ENCODE results near the gene GAK.
"Not testable (repeated sequence)": the region's sequence is repeated elsewhere in the genome, so short reads cannot be mapped to it uniquely, and the experiment has no call there.

Gene GAK

DNA sequence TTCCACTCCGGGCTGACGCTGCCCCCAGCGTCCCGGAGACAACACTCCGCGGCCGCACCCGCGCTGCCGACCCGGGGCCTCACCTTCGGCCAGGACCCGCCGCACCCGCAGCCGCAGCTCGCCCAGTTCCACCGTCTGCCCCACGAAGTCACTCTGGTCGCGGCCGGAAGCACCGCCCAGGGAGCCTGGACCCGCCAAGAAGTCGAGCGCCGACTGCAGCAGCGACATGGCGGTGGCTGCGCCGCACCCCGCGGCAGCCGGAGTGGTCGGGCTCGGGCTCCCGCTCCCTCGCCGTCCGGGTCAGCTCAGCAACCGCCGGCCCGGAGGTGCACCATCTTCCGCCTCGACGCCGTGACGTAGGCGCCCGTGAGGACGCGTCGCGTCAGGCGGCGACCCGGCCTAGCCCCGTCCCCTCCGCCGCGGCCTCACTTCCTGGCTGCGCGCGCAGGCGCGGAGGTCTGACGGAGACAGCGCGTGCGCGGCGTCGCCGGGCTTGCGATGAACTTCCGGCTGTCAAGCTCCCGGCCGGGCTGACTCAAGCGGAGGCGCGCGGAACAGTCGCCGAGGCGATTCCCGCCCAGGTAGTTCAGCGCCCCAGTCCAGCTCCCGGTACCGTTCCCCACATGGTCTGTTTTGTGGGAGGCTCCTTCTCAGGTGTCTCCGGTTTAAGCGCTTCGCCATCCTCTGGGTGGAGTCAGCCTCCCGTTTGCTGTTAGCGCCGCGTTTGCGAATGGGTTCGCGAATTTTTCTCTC lies at the start of gene GAK, which contains the start of gene TMEM175:
Gene GAK (minus strand): TSS at position 357 of the 753 bp plus-strand sequence. CDS start 129 bp downstream, at position 228.
Gene TMEM175 (plus strand): TSS at position 501 of the 753 bp plus-strand sequence. CDS start 15,280 bp downstream, outside the sequence.
- no peak for FAIRE-seq

DNA sequence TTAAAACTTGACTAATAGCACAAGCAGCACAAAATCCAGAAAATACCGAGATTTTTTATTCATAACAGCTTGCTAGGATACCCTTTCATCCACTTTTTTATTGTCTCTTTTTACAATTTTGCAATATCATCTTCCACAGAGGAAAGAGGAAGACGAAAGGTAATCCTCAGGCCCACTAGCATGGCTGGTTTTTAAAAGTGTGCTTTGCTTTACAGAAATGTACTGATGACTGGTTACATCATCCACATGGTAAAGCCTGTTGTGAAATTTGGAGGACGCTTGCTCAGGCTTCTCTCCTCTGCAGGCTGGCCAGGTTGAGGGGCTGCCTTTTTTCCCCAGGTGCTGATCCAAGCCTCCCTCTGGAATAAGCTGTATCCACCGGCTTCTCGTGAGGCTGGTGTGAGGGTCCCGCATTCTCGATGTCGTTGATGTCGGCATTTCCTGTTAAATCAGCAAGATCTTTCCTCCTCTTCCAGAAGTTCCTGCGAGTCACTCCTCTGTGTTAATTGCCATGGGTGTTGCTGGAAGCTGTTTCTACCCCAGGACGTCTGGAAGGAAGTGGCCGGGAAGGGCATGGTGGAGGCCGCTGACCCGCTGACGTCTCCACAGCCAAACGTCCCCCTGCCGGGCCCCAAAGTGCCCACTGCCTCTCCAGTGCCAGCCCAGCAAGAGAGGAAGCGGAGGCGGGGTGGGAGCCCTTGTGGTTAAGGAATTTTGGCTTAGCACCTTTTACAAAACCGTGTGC lies 47.0 kb upstream of the GAK start:
- no peak for FAIRE-seq

DNA sequence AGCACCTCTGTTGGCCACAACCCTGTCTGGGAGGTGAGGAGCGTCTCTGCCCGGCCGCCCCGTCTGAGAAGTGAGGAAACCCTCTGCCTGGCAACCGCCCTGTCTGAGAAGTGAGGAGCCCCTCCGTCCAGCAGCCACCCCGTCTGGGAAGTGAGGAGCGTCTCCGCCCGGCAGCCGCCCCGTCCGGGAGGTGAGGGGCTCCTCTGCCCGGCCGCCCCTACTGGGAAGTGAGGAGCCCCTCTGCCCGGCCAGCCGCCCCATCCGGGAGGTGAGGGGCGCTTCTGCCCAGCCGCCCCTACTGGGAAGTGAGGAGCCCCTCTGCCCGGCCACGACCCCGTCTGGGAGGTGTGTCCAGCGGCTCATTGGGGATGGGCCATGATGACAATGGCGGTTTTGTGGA lies 43.9 kb upstream of the GAK start:
- not testable (repeated sequence) for FAIRE-seq

DNA sequence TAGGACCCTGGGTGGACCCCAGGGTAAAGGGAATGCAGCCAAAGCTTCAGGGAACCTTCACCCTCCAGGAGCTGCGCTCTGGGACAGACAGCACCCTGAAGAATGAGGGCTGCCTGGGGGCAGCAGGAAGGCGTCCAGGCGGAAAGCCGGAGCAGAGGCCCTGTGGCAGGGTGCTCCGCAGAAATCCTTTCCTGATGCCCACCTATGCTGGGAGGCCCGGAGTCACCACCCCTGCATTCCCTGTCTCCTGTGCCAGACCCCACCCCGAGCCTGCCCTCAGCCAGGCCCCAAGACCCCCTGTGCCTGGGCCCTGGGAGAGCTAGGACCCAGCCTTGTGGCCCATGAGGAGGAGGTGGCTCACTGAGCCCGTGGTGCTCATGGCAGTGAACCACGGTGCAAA lies 42.6 kb upstream of the GAK start:
- no peak for FAIRE-seq

DNA sequence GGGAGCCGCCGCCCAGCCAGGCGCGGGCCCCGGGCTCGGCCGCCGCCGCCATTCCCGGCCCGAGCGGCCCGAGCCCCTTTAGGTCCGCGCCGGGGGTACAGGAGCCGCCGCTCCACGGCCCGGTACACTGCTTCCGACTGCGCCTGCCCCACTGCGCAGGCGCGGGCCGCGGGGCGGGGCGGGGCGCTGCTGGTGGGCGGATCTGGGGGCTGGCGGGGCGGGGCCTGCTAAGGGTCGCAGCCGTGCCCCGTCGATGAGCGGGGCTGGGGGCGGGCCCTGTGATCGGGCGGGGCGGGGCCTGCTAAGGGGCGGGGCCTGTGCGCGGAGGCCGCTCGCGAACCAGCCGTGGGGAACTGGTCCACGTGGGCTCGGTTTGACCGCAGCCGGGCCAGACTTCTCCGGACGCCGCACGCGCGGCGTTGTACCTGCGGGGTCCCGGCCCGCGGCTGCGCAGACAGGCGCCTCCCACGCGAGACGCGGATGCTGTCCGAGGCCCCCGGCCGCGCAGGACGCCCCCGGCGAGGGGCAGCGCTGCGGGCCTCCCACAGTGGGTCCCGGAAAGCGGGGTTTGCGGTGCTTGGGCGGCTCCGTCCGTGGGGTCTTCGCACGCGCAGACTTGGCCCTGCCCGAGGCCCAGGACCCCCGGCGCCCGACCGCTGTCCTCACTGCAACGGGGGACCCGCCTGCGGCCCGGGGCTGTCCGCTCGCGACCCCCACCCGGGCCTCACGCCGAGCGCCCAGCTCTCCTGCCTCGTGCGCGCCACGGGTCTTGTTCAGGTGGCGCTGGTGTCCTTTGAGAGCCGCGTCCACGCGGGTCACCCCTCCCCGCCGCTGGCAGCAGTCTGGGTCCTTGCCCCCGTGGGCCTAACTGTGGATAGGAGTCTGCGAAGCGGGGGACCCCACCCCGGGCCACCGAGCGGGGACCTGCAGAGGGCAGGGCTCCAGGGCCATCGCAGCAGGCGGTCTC lies 41.6 kb upstream of the GAK start, which contains the start of gene DGKQ:
Gene DGKQ (minus strand): TSS at position 139 of the 967 bp plus-strand sequence. CDS start 87 bp downstream, at position 52.
- FAIRE-seq = no peak

DNA sequence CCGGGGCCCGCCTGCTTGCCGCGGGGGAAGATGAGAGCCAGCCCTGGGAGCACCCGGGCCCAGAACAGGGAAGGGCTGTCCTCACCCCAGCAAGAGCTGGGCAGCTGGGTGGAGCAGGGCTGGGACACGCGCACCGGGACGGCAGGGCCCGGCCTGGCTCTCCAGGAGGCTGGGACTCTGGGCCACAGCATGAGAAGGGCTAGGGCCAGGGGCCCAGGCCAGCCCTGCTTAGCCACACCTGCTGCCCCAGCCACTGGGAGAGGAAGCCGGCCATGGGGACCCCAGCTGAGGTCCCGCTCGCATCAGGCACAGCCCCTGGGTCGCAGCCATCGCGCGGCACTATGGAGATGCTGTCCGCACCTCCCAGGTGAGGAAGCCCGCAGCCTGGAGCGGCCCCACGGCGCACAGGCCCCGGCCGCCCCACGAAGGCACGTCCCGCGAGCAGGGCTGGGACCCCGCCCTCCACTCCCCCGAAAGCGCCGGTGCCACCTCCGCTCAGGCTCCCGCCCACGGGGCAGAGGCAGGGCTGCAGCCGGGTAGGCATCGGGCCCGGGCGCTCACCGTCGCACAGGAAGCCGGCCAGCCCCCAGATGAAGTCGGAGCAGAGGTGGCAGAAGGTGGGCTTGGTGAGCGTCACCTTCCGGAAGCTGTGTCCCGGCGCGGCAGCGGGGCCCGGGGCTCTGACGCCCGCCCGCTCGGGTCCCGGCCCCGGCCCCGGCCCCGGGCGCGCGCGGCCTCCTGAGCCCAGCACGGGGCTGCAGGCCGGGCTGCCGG lies 40.7 kb upstream of the GAK start:
- FAIRE-seq = no peak

DNA sequence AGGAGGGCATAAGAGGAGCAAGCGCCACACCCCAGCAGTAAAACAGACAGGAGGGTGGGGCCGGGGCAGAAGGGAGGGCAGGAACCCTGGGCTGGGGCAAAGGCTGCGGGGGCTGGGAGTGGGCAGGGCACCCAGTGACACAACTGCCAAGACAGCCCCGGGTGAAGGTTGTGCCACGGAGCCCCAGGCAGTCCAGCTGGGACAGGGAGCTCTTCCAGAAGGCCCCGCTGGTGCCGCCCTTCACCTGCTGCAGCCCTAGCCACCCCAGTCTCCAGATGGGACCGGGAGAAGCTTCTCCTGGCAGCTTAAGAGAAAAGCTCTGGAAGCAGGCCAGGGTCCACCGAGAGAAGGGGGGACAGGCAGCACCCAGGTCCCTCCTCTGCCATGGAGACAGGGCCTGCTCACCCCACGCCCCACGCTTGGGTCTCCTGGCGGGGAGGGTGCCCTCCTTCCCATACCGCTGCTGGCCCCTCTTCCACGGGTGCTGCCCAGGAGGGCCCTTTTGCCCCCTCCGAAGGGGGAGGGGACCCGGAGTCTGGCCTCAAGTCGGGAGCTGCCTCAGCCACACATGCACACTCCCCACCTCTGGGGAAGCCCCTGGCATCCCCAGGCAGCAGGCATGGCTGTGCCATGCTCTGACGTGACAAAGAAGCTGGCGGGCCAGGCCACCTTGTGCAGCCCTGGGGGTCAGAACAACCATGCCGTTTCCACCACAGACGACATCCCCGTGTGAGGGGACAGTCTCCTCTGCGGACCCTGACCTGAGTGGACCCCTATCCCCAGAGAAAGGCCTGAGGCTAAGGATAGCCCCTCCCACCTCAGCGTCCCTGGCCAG lies 39.8 kb upstream of the GAK start:
- FAIRE-seq = no peak

DNA sequence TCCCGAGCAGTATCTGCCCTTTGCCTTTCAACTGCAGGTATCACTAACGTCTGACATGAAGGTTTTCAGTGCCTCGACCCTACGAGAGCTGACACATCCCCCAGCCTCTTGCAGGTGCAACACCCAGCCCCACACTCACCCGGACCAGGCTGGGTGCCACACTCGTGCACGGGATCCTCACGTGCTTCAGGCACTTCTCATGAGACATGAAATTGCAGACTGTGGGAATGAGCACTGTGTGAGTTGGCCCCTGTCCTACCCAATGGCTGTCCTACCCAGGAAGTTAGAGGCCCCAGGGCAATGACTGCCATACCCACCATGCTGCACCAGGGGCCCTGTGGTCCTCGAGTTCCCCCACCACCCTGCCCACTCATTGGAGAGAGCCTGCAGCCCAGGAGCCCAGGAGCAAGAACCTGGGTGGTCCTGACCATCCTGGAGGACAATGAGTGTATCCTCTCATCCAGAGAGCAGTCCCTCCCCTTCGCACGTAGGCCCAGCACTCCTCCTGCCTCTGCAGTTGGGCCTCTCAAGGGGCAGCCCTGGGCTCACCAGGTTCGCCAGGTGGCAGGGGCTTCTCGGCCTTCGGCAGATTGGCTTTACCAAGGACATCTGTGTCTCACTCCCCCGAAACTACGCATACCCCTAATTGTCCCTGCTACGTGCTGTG lies 38.9 kb upstream of the GAK start:
- no peak for FAIRE-seq

DNA sequence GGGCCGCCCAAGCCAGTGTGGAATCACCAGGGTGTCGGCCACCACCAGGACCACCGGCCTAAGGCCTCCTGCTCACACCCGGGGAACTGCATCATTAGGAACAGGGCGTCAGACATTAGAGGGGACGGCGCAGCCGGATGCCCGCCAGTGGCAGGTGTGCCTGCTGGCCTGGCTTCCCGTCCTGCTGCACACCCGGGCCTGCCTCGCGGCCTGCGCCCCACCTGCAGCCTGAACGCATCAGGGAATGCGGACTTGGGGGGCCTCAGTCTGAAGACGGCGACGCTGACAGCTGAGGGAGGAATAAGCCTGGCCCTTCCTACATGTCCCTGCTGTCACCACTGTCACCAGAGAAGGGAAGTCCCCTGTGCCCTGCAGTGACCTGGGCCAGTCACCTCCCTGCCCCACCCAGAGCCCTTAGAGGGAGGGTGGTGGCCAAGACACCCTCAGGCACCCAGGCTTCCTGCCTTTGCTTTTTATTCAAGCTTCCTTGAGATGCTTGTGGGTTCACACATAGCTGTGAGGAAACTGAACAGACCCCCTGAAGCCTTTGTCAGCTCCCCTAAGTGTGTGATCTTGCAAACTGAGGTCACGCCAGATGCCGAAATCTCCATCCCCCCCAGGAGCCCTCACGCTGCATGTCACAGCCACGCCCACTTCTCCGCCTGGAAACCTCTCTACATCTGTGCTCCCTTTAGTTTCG lies 38.1 kb upstream of the GAK start:
- FAIRE-seq = no peak

DNA sequence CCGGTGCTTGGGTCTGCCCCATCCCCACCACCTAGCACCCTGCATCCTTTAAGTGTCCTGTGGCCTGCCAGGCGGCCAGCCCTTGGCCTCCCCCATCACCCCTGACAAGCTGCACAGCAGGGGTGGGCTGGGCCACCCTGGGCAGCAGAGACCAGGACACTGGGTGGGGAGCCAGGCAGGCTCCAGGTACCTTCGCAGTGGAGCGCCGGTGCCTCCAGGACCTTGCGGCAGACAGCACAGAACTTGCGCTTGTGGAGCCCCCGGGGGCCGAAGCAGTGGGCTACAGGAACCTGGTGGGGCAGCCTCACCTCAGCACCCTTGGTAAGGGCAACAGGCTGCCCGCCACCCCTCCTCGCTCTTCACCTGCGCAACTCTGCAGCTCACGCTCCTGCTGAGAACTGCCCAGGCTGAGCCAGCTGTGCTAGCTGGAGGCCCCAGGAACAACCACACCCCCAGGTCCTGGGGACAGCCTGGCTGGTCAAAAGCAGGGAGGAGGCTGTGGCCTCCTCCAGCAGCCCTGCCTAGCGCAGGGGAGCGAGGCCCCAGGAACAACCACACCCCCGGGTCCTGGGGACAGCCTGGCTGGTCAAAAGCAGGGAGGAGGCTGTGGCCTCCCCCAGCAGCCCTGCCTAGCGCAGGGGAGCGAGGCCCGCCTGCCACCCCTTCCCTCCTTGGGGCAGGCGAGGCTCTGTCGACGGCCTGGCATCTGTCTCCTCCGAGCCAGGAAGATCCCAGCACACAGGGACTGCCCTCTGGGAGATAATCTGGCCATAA lies 36.7 kb upstream of the GAK start:
- no peak for FAIRE-seq

DNA sequence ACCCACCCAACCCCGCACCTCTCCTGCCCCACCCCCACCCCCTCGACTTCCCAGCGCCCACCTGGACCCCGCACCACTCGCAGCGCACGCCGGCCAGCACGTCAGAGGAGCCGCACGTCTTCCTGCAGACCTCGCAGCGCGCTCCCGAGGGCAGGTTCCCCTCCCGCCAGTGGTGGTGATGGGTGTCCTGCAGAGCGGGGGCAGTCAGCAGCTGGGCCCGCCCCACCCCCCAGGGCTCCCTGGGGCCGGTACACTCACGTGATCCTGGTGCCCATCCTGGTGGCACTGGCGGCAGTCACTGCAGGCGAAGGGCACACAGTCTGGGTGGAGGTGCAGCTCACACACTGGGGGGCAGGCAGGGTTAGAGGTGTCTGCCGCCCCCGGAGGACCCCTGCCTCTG lies 36.1 kb upstream of the GAK start:
- no peak for FAIRE-seq

DNA sequence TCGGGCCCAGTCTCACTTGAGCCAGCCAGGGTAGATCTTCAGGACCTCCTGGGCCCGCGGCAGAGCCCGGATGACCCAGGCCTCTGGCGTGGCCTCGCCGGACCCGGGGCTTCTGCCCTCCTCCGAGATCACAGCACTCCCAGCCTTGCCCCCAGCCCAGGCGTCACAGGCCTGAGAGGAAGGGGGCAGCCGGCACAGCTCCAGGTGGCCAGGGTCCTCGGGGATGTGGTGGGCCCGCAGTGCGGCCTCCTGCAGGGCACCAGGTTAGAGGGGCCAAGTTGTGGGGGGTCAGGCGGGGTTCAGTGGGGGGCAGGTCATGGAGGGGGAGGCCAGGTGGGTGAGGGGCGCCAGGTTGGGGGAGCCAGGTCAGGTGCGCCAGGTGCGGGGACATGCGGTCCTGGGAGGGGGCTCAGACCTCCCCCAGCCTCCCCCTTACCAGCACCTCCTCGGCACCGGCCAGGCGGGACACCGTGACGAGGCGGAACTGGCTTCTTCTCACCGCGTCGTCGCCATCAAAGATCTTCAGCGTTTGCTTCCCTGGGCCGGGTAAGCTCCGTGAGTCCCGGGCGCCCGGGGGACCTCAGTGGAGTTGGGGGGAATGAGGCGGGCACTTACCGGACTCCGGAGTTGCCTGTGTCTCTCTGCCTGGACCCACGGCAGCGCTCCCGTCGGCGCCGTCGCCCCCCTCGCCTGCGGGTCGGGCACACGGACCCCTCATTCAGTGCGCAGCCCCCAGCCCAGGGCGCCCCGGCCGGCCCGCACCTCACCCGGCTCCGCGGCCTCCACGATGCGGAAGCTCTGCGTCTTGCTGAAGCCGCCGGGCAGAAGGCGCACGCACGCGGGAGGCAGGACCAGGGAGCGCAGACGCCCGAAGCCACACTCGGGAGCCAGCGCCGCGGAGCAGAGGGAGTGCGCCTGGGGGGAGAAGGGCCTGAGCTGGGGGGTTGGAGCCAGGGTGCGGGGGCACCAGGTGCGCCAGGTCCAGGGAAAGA lies 35.3 kb upstream of the GAK start:
- FAIRE-seq = no peak

DNA sequence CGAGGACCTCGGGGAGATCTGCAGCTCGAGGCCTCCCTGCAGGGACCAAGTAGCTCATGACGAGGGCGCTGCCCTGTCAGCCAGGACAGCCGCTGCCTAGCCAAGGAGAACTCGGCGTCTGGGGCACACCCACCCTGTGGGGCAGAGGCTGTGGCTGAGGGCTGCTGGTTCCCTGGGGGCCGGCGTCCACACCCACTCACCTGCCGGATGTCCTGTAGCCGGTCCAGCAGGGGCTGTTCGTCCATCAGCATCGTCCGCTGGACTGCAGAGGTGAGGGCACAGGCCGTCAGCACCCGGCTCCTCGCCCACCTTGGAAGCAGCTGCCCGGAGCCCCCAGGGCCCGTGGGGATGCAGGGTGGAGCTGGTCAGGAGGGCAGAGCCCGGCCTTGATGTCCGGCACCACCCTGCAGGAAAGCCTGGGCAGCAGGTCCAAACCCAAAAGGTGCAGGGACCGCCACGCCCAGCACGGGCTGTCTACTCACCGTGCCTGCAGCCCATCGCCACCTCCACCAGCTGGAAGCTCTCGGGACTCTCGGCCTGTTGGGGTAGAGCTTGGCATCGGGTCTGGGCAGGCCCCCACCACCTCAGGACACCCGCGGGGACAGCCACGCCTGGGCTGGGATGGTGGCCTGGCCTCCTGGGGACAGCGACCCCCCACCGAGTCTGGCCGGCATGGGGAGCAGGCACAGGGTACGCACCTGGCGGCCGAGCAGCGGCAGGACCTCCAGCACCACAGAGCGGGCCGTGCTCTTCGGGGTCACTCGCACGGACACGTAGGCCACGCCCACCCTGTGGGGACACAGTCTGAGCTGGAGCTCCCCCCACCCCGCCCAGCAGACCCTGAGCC lies 34.4 kb upstream of the GAK start:
- no peak for FAIRE-seq

DNA sequence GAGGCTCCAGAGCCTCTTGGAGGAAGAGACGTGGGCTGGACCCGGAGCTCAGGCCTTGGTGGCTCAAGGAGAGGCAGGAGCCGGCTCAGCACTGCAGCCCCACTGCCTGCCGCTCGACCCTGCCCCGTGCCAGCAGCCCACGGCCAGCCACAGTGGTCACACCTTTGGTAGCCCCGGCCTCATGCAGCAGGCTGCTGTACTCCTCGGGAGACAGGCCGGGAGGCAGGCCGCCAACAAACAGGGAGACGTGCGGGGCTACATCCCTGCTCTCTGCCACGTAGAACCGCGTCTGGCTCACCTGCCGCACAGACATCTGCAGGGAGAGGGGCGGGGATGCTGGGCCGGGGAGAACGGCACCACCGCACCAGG lies 33.6 kb upstream of the GAK start:
- no peak for FAIRE-seq

DNA sequence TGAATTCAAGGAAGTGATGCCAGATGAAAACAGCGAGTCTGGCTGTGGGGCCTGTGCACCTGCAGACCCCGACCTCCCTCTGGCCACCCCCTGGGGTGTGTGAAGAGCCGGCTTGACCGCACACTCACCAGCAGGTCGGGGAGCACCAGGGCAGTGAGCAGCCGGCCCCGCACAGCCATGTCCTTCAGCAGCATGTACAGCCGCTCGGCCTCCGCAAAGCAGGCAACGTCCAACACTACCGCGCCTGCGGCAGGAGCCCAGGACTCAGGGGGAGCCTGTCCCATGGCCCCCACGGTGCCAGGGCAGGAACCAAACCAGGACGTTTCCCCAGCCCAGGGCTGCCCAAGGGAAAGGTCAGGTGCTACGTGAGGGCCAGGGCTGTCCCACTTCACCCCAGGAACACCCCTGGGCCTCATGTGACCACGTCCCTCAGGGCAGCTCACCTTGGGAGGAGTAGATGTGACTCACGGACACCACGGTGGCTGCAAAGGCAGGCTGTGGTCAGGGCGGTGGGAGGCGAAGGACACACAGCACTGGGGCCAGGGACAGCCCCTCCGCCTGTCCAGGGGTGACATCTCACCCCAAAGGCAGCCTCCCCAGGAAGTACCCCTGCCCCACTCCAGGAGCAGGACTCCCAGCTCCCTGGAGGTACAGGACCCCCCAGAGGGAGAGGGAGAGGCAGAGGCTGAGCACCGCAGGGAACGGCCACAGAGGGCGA lies 33.1 kb upstream of the GAK start:
- no peak for FAIRE-seq

DNA sequence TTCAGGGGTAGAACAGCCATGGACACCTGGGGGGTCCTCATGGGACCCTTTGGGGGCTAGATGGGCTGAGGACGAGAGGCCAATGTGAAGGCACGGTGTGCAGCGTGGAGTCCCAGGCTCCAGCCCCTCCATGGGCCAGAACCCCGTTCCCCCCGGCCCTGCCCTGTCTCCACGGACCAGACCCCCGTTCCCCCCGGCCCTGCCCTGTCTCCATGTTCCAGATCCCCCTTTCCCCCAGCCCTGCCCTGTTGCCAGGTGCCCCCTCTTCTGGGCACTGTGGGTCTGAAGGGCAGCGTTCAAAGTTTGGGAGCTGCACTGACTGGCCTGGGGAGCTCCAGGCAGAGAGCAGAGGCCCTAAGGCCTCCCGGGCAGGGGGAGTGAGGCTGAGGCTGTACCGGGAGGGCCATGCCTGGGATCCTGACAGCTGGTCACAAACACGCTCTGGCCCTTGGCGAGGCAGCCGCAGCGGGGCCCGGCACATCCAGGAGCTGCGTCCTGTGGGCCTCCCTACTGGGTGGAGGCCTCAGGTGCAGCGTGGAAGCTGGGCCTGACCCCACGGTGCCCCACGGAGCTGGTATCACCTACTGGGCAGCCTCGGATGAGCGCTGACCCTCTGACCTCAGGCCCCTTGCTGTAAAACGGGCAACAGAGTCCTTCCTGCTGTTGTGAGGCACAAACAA lies 32.4 kb upstream of the GAK start:
- no peak for FAIRE-seq
